OCI-M2 (cell line): ENCODE data around the gene AIRE.
"Not testable (repeated sequence)": the region's sequence is repeated elsewhere in the genome, so short reads cannot be mapped to it uniquely, and the experiment has no call there.

Source experiments
- DNase-seq: peaks from one replicate; lab custom pipeline; 2025; ENCODE audit not compliant: unreplicated experiment; lab: John Stamatoyannopoulos, UW

Gene AIRE

DNA sequence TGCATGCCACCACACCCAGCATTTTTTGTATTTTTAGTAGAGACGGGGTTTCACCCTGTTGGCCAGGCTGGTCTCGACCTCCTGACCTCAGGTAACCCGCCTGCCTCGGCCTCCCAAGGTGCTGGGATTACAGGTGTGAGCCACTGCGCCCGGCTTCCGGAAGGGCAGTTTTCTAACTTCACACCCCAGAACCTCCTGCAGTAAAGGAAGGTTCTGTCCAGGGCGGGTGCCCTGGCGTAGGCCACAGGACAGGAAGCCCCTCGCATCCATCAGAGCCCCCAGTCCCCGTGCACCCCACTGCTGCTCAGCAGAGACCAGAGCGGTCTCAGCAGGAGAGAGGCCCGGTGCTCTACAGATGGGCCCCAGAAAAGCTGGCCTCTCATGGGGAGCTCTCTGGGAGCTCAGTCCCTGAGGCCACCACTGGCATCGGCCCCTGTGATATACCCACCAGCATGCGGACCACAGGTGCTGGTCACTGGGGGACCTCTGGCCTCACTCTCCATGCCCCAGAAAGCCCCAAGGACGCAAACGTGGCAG is 19.9 kb upstream of the AIRE start:
- no peak for DNase-seq

DNA sequence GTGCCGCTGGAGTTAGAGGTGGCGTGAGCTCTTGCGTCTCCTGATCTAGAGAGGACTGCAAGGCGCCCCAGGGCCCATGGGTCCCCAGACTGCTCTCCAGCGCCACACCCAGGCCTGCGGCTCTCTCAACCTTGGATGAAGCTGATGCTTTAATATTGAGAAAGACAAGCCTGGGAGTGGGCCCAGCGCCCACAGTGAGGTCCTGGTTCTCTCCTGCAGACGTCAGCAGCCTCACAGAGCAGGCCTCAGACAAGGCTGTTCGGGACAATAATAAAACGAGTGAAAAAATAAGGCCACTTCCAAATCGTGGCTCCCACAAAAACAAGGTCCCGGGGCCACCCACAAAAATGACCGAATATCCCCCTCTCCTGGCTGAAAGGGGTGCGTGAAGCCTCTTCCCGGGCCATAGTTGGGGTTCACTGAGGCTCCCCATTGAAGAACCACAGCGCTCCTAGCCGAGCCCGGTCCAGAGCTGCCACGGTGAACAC is 18.0 kb upstream of the AIRE start:
- no peak for DNase-seq

DNA sequence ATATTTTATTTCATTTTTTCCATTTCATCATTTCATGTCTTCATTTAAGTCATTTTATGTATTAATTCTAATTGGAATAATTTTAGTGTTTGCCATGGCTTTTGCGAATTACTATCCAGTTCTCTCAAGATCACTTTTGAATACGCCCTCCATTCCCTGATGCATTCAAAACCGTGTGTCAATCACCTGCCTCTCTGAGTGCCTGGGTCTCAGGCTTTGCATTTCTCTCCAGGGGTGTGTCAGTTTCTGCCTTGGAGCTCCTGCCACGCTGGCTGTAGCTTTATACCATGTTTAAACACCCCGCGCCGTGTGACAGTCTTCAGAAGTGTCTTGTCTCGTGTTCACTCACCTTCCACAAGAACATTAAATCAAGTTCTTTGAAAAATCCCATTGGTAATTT is 16.6 kb upstream of the AIRE start:
- no peak for DNase-seq

DNA sequence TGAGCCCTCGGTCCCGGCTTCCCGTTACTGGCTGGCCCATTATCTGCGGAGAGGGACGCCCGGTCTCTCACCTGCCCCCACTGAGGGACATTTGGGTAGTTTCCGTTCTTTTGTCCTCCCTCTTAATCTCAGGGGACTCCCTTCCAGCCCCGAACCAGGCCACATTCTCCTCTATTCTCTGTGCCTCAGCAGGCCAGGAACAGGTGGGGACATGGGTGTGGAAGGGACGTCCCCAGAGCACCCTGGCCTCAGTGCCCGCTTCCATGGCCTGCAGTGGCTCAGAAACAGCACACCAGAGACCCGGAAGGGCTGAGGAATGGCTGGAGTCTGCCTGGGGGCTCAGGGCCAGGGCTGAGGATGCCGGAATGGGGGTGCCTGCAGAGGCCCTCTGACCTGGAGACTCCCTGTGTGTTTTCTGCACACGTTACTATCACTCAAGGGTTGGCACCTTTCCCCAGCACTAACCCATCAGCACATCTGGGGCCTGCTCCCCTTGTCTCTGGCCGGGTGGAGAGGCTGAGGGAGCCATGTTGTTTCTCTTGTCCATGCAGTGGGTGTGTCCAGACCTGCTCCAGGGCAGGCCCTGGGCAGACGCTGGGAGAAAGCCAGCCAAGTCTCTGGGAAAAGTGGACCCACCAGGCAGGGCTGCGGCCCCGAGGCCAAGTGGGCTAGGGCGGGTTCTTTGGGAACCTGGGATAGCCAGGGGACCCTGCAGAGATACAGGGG is 14.0 kb upstream of the AIRE start:
- no peak for DNase-seq

DNA sequence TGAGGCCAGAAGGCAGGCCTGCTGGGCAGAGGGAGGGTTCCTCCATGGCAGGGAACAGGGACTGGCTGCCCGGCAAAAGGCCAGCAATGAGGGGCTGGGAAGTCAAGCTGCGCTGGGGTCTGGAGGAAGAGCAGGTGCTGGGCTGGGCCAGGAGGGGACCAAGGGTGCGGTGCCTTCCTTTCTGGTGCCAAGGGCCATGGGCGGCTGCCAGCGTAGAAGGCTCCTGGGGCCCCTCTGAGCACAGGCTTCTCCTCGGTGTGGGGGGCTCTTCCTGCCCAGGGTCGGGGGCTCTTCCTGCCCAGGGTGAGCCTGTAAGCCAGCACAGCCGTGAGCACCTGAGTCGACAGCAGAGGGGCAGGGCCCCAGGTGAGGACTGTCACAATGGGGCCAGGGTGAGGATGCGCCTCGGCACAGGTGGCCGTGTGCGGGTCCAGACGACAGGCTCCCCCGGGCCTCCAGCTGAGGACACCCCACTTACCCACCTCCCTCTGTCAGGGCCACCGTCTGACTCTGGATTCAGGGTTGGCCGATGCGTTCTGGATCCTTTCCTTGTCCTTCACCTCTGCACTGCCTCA is 13.3 kb upstream of the AIRE start:
- no peak for DNase-seq

DNA sequence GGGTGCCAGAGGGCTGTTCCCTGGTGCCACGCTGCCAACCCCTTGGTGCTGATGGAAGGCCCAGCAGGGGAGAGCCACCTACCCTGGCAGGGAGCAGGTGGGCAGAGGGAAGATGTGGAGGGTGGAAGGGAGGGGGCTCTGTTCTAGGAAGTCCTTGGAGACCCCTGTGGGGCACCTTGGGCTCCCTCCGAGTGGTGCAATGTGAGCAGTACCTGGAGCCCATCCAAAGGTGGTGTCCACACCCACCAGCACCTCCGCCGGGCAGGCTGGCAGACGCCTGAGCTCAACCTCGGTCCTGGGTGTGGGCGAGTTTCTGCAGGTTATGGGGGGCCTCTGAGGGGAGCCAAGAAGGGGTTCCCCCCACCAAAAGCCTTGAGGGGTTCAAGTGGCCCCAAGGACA is 12.6 kb upstream of the AIRE start:
- DNase-seq: no peak

DNA sequence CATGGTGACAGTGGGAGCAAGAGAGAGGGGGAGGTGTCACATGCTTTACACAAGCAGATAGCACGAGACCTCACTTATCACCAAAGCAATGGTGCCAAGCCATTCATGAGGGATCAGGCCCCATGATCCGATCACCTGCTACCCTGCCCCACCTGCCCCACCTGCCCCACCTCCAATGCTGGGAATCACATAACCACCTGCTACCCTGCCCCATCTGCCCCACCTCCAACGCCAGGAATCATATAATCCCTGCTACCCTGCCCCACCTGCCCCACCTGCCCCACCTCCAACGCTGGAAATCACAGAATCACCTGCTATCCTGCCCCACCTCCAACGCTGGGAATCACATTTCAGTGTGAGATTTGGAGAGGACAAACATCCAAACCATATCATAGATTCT is 10.6 kb upstream of the AIRE start:
- DNase-seq: no peak

DNA sequence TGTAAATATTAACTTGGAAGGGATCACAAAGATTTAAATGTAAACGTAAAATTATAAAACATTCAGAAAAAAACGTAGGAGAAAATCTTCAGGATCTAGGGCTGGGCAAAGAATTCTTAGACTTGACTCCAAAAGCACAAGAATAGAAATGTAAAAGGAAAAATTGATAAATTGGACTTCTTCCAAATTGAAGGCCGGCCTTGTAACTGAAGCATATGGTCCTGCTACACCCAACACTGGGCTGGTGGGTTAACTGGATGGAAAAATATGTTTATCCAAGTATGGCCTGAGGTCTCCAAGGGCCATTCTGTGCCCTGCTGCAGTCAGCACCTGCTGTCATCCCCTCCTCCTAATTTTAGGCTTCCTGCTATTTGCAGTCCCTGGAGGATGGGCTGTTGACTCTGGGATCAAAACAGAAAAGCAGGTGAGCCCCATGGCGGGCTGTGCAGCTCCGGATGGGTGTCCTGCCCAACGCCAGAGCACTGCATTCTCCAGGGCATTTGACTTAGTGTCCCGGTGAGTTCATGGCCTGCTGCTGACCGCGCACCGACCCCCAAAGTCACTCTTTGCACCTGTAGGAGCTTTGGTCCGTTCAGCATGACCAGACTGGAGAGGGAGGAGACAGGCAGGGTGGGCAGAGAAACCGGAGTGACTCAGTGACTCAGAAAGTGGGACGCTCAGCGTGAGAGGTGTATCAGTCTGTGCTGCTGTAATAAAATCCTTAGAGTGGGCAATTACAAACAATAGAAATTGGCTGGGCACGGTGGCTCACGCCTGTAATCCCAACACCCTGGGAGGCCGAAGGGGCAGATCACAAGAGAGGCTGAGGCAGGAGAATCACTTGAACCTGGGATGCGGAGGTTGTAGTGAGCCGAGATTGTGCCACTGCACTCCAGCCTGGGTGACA is 6.1 kb upstream of the AIRE start:
- DNase-seq: no peak

DNA sequence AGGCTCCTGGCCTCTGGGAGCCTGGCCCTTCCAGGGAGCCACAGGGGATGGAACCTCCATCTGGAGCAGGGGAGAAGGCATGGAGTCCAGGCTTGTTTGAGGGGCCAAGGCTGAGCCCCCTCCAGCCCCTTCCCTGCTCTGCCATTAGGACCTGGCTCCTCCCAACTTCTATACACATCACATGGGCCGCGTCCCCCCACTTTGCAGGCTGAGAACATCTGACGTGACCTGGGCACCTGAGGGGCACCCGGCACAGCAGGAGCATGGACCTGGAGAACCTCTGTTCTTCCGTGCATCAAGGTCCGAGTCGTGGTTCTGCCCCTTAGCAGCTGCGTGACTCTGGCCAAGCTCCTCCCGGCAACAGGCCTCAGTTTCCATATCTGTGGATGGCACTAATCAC is 3.9 kb upstream of the AIRE start:
- DNase-seq: no peak

DNA sequence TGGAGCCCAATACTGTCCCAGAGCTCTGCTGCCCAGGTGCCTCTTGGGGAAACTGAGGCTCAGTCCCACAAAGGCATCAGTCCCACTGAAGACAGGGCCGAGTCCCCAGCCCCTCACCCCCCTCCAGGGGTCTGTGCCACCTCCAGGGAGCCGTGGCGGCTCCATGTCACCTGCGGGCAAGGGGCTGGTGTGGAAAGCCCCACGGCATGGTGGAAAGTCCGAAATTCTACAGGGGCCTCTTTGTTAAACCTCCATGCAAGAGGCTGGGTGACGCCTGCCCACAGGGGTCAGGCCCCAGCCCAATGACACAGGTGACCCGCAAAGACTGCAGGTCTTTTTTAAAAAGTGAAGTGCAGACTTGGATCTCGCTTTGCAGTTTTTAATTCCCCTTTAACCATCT is 3.3 kb upstream of the AIRE start:
- DNase-seq: no peak

DNA sequence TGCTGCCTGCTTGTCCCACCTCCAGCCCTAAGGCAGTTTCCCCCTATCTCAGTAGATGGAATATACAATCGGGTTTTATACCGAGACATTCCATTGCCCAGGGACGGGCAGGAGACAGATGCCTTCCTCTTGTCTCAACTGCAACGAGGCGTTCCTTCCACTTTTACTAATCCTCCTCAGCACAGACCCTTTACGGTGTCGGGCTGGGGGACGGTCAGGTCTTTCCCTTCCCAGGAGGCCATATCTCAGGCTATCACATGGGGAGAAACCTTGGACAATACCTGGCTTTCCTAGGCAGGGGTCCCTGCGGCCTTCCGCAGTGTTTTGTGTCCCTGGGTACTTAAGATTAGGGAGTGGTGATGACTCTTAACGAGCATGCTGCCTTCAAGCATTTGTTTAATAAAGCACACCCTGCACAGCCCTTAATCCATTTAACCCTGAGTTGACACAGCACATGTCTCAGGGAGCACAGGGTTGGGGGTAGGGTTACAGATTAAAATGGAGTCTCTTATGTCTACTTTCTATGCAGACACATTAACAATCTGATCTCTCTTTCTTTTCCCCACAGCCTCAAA is 2.4 kb upstream of the AIRE start:
- DNase-seq: not testable (repeated sequence)

DNA sequence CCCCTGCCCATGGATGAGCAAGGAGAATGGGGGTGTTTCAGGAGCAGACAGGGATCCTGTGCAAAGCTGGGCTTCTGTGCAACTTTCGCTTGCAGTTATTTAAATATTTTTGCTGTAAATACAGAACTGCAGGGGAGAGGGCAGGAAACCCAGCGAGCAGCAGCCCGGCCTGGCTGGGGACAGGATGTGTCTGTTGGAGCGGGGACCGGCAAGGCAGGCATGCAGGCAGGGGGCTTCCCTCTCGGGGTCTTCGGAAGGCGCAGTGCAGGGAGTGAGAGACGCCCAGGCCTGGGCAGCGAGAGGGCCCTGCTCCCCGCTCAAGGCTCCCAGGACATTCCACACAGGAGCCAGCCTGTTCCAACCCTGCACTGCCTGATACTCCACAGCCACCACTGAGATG is 1.7 kb upstream of the AIRE start:
- no peak for DNase-seq

DNA sequence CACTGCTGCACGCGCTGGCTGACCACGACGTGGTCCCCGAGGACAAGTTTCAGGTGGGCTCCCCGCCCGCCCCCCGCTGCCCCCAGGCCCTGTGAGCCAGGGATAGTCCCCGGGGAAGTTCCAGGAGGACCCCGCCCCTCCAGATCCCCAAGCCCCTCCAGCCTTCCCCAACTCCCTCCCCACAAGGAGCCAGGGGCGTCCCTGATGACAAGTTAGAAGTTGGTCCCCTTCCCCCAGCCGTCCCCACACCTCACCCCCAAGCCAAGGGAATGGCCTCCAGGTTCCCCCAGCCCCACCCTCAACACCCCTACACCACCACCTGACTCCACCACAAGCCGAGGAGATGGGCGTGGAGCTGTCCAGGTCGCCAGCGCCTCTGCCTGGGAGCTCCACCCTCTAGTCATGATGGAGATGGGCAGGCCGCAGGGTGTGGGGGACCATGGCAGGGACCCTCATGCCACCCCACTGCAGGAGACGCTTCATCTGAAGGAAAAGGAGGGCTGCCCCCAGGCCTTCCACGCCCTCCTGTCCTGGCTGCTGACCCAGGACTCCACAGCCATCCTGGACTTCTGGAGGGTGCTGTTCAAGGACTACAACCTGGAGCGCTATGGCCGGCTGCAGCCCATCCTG is 525 bp downstream of the AIRE start:
- no peak for DNase-seq

DNA sequence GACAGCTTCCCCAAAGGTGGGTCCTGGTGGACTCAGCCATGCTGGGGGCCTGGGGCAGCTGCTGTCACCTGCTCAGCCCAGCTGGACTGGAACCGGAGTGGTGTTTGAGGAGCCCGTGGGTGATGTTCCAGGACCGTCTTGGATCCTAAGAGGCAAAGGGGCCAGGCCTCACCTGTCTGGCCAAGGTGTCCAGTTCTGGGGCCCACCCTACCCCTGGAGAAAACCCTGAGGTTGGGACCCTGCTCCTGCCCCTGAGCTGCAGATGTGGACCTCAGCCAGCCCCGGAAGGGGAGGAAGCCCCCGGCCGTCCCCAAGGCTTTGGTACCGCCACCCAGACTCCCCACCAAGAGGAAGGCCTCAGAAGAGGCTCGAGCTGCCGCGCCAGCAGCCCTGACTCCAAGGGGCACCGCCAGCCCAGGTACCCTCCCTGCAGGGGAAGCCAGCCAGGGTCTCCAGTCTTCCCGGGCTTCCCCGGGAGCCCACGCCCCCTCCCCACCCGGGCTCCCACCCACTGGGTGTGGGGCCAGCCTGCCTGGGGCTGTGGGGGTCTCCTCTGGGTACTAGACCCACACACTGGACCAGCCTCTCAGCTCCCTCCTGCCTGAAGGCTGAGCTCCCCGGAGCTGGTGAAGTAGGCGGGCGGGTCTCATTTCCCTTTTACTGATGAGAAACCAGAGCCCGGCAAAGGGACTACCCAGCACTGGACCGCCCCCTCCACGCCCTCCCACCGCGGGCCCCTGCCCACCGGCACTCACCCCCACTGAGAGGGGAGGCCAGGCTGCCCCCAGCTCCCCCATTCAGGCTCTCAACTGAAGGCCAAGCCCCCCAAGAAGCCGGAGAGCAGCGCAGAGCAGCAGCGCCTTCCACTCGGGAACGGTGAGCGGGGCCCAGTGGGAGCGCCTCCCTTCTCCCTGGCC is 1.3 kb downstream of the AIRE start:
- no peak for DNase-seq

DNA sequence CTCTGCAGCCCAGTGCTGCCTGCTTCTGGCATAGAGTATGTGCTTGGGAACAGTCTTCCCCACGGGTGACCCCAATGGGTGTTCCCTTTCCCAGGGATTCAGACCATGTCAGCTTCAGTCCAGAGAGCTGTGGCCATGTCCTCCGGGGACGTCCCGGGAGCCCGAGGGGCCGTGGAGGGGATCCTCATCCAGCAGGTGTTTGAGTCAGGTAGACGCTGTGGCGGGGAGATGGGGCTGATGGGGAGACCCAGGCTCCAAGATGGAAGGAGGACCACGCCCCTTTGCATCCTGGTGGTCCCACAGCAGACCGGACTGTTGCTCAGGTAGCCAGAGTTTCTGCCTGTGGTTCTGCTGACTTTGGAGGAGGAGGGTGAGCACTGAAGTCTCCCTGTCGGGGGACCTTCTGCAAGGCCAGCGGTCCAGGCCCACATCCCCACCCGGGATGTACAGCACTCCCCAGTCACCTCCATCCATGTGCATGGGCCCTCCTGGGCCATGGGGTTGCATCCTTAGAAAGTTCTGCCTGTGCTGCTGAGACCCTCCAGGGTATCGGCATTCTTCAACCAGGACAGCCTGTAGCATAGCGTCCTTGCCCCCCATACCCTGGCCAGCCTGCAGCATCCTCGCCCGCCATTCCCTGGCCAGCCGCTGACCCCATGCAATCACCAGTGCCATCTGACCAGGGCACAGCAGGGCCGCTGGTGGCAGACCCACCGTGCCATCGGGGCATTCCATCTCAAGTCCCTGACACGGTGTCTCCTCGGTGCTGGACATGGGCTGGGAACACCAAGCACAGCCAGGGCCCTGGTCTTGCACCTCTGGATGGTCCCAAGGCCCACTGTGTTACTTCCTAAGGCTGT is 2.8 kb downstream of the AIRE start:
- no peak for DNase-seq

DNA sequence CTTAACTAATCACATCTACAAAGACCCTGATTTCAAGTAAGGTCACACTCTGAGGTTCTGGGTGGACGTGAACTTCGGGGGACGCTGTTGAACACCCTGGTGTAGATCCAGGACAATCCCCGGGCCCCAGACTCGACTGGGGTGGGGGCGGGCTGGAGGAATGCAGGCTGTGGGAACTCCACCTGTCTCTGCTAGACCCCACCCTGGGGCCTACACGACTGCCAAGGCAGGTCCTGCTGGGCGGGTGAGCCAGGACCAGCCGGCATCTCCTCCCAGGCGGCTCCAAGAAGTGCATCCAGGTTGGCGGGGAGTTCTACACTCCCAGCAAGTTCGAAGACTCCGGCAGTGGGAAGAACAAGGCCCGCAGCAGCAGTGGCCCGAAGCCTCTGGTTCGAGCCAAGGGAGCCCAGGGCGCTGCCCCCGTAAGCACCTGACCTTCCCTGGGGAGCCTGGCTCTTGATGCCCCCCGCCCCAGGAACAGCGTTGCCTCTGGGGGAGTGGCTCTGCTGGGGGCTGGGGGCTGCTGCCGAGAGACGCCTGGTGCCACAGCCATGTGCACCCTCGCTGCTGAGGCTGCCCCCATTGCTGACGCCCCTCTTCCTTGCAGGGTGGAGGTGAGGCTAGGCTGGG is 3.8 kb downstream of the AIRE start:
- no peak for DNase-seq

DNA sequence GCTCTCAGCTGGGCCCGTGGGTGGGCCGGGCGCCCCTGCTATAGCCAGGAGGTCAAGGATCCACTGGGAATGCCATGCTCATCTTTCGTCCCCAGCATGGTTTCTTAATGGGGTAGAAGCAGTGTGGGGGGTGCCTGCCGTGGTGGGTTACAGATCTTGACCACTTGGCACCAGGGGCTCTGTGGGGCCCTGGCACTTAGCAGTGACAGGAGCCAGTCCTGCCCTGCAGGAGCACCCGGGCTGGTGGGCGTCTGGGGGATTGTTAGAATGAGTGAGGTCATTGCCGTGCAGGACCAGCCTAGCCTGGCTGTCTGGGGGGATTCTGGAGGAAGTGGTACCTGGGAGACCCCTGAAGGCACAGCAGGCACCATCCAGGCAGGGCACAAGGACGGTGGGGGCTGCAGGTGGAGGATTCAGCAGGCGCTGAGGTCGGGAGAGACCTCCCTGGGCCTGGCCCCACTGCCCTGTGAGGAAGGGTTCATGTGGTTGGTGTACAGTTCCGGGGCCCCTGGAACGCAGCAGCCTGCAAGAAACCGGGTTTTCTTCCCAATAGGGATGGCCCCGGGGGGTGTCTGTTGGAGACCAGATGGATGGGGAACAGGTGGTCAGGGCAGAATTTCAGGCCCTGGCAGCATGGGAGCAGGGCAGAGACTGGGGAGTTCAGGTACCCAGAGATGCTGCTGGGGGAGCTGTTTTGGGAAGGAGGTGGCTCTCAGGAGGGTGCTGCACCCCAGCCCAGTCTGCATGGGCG is 4.8 kb downstream of the AIRE start:
- DNase-seq: no peak
